ENCODE results near the gene ZNF157. TPM values are rescaled to one million over a fixed set of nuclear protein-coding genes. Genes with fewer than 3 reads are reported as not detected.
A peak's percentile ranks its signal among the peaks of the same experiment; 100 is the strongest.

Gene ZNF157
- total RNA-seq, 1 experiment from 2014 or later = 0.07 TPM

- Histone ChIP-seq H3F3A (ENCODE audit: low read length, unreplicated experiment) (no peaks in the 10 kb centered on the region), H3K4me3 (ENCODE audit: low read length) (no peak overlapping the region), H3K36me3 (ENCODE audit: low read depth, low read length) (no peaks in the 10 kb centered on the region), H3K27me3 (ENCODE audit: low read length) (no peaks in the 10 kb centered on the region), H3K9me3 (ENCODE audit: low read length) (no peaks in the 10 kb centered on the region), H3K27ac (ENCODE audit: low read length) (no peak overlapping the region), H3K79me2 (ENCODE audit: low read length) (no peaks in the 10 kb centered on the region), H3K9me2 (replicated peaks; ENCODE audit: low read length) (no peaks in the 10 kb centered on the region), H4K20me1 (ENCODE audit: low read length) (no peaks in the 10 kb centered on the region), H3K9ac (ENCODE audit: low read length) (no peak overlapping the region), H3K4me2 (ENCODE audit: low read length) (no peak overlapping the region), H3K4me1 (ENCODE audit: insufficient read depth, low read length) (no peaks in the 10 kb centered on the region), H2AFZ (ENCODE audit: low read length) (no peak overlapping the region)
- TF ChIP-seq EZH2 (IDR thresholded peaks at IDR 0.05; ENCODE audit: low read length, unreplicated experiment) (no peak), CTCF (conservative IDR thresholded peaks at IDR 0.05; ENCODE audit: low read depth, low read length) (no peak), EZH2phosphoT487 (IDR thresholded peaks at IDR 0.05; ENCODE audit: borderline replicate concordance, low read length) (no peak)
- CTCF ChIA-PET = no interaction called here
- BruUV-seq (replicated peaks) = no TSS peak
- peak; percentile 2 for DNase-seq
- ATAC-seq = no peak
- intact Hi-C loops (cut with micrococcal nuclease) = no loop called here
- POLR2A ChIA-PET (ENCODE audit: unreplicated experiment) = no interaction called here
Observed at GRCh38 chrX:47358387-47359065, 11.9 kb upstream of the ZNF157 start.

- intact Hi-C loops (cut with micrococcal nuclease) = loop anchor here (5.0 kb wide), 1 partner anchor 168 kb away; the partner anchor contains the start of gene UBA1
- Histone ChIP-seq H2AFZ (ENCODE audit: low read length) (no peak overlapping the region), H3K36me3 (ENCODE audit: low read depth, low read length) (no peaks in the 10 kb centered on the region), H3K9me2 (replicated peaks; ENCODE audit: low read length) (no peaks in the 10 kb centered on the region), H3K27me3 (ENCODE audit: low read length) (no peaks in the 10 kb centered on the region), H3K4me3 (ENCODE audit: low read length) (no peak overlapping the region), H3F3A (ENCODE audit: low read length, unreplicated experiment) (no peaks in the 10 kb centered on the region), H3K79me2 (ENCODE audit: low read length) (no peaks in the 10 kb centered on the region), H3K9ac (ENCODE audit: low read length) (no peak overlapping the region), H3K4me2 (ENCODE audit: low read length) (no peak overlapping the region), H3K9me3 (ENCODE audit: low read length) (no peaks in the 10 kb centered on the region), H3K27ac (ENCODE audit: low read length) (no peak overlapping the region), H3K4me1 (ENCODE audit: insufficient read depth, low read length) (no peaks in the 10 kb centered on the region), H4K20me1 (ENCODE audit: low read length) (no peaks in the 10 kb centered on the region)
- no peak for TF ChIP-seq EZH2 (IDR thresholded peaks at IDR 0.05; ENCODE audit: low read length, unreplicated experiment)
- no peak for TF ChIP-seq CTCF (conservative IDR thresholded peaks at IDR 0.05; ENCODE audit: low read depth, low read length)
- TF ChIP-seq EZH2phosphoT487 (IDR thresholded peaks at IDR 0.05; ENCODE audit: borderline replicate concordance, low read length) = no peak
- DNase-seq (no peak), ATAC-seq (no peak)
- ChIA-PET CTCF (no interaction called here), POLR2A (ENCODE audit: unreplicated experiment) (interaction anchor here (0.7 kb wide), 1 partner anchor 159 kb away, joined by 5 read pairs; no protein-coding TSS in a partner anchor)
- BruUV-seq (replicated peaks) = no TSS peak
Observed at GRCh38 chrX:47360423-47361179, 9.8 kb upstream of the ZNF157 start.

All from PC-3 (cell line).